Astrocyte of the spinal cord (primary cell): Measurements from ENCODE around the gene KIF7.

Source experiments
- DNase-seq: peaks from one replicate; pipeline ENCODE4 v3.0.0; 2011; ENCODE audit warnings: low read depth, low spot score
- H3K4me3 ChIP-seq: 2 replicates; pipeline ENCODE4 v1.5.1; 2011; ENCODE audit warnings: low read depth, mild to moderate bottlenecking, low read length, moderate library complexity
- in situ Hi-C: cut with HindIII; loops from 2 replicates; pipeline ENCODE4 v1.10.0; 2017; ENCODE audit warnings: low sequenced_read_pairs
- TF ChIP-seq, protein P1 (sequence below): IDR thresholded peaks from 2 replicates; pipeline ENCODE4 v1.5.1; 2012; ENCODE audit warnings: low read depth, mild to moderate bottlenecking, low read length, inconsistent platforms

KIF7 gene

DNA sequence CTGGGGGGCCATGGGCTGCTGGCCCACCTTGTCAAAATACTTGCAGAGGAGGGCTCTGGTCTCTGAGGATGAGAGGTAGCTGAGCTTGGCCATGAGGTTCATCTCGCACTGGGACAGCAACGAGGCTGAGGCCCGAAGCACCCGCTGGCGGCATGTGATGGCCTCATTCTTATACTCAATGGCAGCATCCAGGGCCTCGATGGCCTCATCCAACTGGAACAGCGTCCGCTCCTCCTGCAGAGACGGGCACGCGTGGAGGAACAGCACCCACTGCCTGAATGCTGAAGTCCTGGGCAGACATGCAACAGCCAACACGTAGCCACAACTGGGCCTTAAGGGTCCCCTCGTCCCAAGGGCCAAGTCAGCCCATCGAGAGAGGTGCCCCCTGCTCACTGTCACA, 25.0 kb downstream of the KIF7 start:
- in situ Hi-C loops = no loop called here
- no peak for DNase-seq
- H3K4me3 ChIP-seq = no peak overlapping the region
- TF ChIP-seq, protein P1, sequence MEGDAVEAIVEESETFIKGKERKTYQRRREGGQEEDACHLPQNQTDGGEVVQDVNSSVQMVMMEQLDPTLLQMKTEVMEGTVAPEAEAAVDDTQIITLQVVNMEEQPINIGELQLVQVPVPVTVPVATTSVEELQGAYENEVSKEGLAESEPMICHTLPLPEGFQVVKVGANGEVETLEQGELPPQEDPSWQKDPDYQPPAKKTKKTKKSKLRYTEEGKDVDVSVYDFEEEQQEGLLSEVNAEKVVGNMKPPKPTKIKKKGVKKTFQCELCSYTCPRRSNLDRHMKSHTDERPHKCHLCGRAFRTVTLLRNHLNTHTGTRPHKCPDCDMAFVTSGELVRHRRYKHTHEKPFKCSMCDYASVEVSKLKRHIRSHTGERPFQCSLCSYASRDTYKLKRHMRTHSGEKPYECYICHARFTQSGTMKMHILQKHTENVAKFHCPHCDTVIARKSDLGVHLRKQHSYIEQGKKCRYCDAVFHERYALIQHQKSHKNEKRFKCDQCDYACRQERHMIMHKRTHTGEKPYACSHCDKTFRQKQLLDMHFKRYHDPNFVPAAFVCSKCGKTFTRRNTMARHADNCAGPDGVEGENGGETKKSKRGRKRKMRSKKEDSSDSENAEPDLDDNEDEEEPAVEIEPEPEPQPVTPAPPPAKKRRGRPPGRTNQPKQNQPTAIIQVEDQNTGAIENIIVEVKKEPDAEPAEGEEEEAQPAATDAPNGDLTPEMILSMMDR = no peak

DNA sequence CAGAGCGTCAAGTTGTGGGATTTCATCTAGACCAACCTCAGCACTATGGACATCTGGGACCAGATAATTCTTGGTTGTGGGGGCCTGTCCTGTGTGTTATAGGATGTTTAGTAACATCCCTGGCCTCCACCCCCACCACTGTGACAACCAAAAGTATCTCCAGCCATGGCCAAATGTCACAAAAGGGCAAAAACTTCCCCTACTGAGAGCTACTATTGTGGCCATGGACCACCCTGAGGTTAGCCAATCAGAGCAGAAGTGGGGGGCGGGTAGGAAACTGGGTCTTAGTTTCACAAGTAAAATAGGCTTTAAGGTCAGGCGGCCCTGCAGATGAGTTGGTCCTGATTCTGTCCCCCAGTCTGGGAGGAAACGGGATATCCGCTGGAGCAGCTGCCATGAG, 25.4 kb downstream of the KIF7 start:
- DNase-seq = no peak
- in situ Hi-C loops = no loop called here
- no peak overlapping the region for H3K4me3 ChIP-seq
- TF ChIP-seq, protein P1 = no peak

DNA sequence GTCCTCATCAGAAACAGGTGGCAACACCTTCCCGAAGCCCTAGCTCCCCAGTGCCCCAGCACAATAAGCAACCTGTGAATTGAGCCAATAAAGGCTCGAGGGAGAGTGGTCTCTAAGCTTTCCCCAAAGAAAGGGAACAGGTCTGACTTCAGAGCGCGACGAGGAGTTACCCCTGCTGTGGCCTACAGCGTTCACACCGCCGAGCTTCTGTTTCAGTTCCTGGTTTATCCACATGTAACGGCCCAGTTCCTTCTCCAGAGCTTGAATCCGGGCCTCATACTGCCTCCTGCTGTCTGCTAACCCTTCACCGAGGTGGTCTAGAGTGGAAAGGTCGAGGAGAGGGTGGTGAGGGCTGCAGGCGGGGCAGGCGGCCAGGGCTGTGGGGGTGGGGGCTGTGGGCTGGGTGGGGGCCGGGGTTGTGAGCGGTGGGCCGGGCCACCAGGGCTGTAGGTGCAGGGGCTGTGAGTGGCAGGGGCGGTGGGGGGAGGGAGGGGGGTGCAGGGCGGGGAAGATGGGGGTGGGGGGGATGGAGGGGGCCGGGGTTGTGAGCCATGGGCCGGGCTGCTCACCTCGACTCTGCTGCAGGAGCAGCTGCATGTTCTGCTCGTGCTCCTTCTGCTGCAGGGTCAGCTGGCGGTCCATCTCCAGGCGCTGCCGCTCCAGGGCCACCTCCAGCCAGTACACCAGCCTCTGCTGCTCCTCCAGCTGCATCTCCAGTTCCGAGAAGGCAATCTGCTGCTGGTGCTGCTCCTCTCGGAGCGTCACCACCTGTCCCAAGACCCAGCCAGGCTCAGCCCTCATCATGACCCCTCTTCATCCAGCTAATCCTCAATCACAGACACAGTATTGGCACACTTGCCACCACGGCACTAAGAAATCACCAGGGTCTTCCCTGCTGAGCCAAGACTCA, 26.2 kb downstream of the KIF7 start:
- H3K4me3 ChIP-seq = no peak overlapping the region
- in situ Hi-C loops = no loop called here
- no peak for DNase-seq
- TF ChIP-seq, protein P1 = no peak

DNA sequence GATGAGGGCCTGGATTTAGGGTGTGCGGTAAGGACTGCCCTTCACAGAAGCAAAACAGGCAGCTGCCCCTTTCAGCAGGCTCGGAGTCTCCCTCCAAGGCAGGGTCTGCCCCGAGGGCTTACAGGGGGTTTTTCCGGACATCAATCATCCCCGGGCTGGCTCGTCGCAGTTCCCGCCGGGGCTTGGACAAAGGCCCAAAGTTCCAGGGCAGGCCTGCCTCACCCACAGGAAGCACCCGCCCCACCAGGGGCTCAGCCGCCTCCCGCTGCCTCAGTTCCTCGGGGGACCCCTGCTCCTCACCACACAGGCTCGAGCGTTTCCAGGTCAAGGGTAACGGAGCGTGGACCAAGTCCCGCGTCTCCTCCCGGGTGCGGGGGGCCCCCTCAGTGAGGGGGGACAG, 27.0 kb downstream of the KIF7 start:
- in situ Hi-C loops = no loop called here
- H3K4me3 ChIP-seq = no peak overlapping the region
- TF ChIP-seq, protein P1 = no peak
- DNase-seq = no peak

DNA sequence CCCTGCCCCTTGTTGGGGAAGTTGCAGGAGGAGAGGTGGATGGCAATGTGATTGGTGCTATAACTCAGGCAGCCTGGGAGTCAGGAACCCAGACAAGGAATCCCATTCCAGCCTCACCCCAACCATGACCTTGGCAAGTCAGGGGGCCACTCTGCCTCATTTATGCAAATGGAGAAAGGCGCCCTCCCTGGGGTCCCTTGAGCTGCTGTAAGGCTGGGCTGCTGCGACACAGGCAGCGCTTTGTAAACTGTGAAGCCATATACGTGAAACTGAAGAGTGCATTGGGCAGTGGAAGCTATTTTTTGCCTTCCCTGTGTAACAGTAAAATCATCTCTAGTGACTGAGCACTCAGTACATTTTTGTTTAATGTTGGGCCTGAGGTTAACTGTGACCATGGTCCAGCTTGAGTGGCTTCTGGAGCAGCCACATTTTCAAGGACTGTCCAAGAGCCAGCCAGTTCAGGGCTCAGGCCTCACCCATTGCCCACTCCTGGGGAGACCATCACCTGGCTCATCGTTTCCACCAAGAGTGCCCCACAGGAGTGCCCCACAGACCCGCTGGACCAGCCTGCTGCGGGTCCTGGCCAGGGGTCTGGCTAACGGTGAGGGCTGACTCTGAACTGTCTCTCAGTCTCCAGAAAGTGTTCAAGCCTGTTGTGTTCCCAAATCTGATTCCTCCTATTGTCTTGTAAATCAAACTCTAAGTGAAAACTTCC, 27.9 kb downstream of the KIF7 start:
- no peak for DNase-seq
- TF ChIP-seq, protein P1 = no peak
- H3K4me3 ChIP-seq = no peak overlapping the region
- in situ Hi-C loops = no loop called here

DNA sequence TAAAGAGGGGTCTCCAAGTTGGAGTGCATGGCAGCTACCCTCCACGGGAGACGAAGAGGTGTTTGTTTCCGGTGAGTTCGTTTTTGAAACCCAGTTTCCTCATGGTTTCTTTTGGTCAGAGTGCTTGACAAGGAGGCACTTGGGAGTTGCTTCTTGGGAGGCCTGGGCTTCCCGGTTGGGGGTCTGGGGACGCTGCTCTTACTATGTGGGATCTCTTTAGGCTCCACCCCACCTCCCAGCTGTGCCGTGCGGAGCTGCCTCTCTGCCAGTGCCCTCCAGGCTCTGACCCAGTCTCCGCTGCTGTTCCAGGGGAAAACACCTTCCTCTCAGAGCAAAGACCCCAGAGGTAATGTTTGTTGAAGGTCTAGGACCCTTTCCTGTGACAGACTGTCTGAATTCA, 29.6 kb downstream of the KIF7 start:
- TF ChIP-seq, protein P1 = no peak
- in situ Hi-C loops = no loop called here
- no peak for DNase-seq
- H3K4me3 ChIP-seq = no peak overlapping the region
